Peyer's patch (tissue), 4 donors: ENCODE data around the gene LPA. TPM values are rescaled to one million over a fixed set of nuclear protein-coding genes. Genes with fewer than 3 reads are reported as not detected.

Experiments used
- DNase-seq, 3 donors: peaks; one replicate each; pipeline ENCODE4 v3.0.0-alpha.2; 2017 to 2019
- H3K27ac ChIP-seq, 4 donors: fragments of 200-600 bp; sonication (generic); one replicate each; pipeline ENCODE4 v1.5.1; 2016 to 2019
- H3K27me3 ChIP-seq, 2 donors: fragments of 200-600 bp; sonication (generic); one replicate each; pipeline ENCODE4 v1.5.1; 2019
- H3K36me3 ChIP-seq, 3 donors: fragments of 200-600 bp; sonication (generic); one replicate each; pipeline ENCODE4 v1.5.1; 2016 to 2019
- H3K4me1 ChIP-seq, 4 donors: fragments of 200-600 bp; sonication (generic); one replicate each; pipeline ENCODE4 v1.5.1; 2016 to 2019
- H3K4me3 ChIP-seq, 4 donors: fragments of 200-600 bp; sonication (generic); 1 replicate in 3 of 4; 2 replicates in 1 of 4; pipeline ENCODE4 v1.5.1; 2016 to 2019; ENCODE audit warnings: mild to moderate bottlenecking in 1 of 4
- H3K9me3 ChIP-seq, 4 donors: fragments of 200-600 bp; sonication (generic); one replicate each; pipeline ENCODE4 v1.5.1; 2016 to 2019; ENCODE audit warnings: mild to moderate bottlenecking in 1 of 4
- POLR2A ChIP-seq, 2 donors: fragments of 450-650 bp; IDR thresholded peaks; one replicate each; pipeline ENCODE4 v1.5.1; 2017; ENCODE audit warnings: antibody characterized with exemption in 2 of 2, mild to moderate bottlenecking in 2 of 2, moderate library complexity in 2 of 2
- total RNA-seq, 4 donors: library from RNA; depleted of rRNA; stranded (reverse); fragments of >200 nt; gene quantifications; one replicate each; pipeline ENCODE4 v1.1.0, GENCODE V29; 2016
- TF ChIP-seq, protein P1 (sequence below), 6 experiments: fragments of 450-650 bp in 4 of 6; fragments of 200-600 bp in 2 of 6; sonication (generic) in 1 of 6; IDR thresholded peaks; one replicate each; pipeline ENCODE4 v1.5.1; 2017 to 2019; ENCODE audit warnings: antibody characterized with exemption in 6 of 6, mild to moderate bottlenecking in 3 of 6, moderate library complexity in 1 of 6

Gene LPA
- total RNA-seq, 4 donors from 2014 or later, result 0.94 to 2.5 (median 1.7) TPM; not detected in 1

DNA sequence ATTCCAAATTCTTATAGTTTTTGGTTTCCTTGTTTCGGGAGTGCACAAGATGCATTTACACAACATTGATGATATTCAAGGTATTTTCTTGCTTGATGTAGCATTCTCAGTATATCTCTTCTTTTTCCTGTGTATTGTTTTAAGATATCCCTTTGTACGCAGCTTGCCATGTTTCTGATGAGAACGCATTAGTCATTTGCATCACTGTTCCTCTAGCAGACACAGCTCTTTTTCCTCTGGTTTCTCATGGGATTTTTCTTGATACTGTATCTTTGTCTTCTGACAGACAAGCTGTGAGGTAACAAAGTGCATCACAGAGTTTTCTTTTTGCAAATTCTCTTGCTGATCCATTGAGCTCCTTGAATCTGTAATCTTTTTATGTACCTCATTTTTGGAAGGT is 169.5 kb downstream of the LPA start:
- Histone ChIP-seq H3K4me1 (no peaks in the 10 kb centered on the region), H3K36me3 (no peaks in the 10 kb centered on the region), H3K27ac (no peak overlapping the region), H3K4me3 (no peak overlapping the region), H3K27me3 (no peaks in the 10 kb centered on the region), H3K9me3 (no peaks in the 10 kb centered on the region)
- TF ChIP-seq, protein P1, sequence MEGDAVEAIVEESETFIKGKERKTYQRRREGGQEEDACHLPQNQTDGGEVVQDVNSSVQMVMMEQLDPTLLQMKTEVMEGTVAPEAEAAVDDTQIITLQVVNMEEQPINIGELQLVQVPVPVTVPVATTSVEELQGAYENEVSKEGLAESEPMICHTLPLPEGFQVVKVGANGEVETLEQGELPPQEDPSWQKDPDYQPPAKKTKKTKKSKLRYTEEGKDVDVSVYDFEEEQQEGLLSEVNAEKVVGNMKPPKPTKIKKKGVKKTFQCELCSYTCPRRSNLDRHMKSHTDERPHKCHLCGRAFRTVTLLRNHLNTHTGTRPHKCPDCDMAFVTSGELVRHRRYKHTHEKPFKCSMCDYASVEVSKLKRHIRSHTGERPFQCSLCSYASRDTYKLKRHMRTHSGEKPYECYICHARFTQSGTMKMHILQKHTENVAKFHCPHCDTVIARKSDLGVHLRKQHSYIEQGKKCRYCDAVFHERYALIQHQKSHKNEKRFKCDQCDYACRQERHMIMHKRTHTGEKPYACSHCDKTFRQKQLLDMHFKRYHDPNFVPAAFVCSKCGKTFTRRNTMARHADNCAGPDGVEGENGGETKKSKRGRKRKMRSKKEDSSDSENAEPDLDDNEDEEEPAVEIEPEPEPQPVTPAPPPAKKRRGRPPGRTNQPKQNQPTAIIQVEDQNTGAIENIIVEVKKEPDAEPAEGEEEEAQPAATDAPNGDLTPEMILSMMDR (IDR thresholded peaks at IDR 0.05), result no peak
- no peak for TF ChIP-seq POLR2A (IDR thresholded peaks at IDR 0.05)
- no peak for DNase-seq

DNA sequence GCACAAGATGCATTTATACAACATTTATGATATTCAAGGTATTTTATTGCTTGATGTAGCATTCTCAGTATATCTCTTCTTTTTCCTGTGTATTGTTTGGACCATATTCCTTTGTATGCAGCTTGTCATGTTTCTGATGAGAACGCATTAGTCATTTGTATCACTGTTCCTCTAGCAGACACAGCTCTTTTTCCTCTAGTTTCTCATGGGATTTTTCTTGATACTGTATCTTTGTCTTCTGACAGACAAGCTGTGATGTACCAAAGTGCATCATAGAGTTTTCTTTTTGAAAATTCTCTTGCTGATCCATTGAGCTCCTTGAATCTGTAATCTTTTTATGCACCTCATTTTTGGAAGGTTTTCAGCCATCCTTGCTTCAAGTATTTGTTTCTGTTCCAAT is 175.0 kb downstream of the LPA start:
- no peak for DNase-seq
- Histone ChIP-seq H3K27me3 (no peaks in the 10 kb centered on the region), H3K27ac (no peak overlapping the region), H3K4me1 (no peaks in the 10 kb centered on the region), H3K4me3 (no peak overlapping the region), H3K9me3 (no peaks in the 10 kb centered on the region), H3K36me3 (no peaks in the 10 kb centered on the region)
- TF ChIP-seq POLR2A (IDR thresholded peaks at IDR 0.05), result no peak
- TF ChIP-seq, protein P1 (IDR thresholded peaks at IDR 0.05), result no peak

DNA sequence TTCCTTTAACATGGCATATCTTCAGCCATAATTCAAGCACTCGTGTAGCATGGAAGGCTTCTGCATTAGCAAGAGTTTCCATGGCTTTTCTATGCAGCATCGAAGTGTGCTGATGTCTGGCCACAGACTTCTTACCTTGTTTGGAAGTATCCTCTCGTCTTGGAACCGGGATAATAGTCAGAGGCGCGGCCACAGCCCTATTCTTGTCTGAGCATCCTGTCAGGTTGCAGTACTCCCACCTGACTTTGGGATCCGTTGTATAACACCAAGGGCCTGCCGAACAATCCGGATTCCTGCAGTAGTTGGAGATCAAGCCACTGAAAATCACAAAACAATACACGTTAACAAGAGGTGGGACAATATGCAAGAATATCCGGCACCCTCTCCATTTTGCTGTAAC is 177.0 kb downstream of the LPA start:
- no peak overlapping the region for H3K27ac ChIP-seq
- H3K36me3 ChIP-seq, result no peaks in the 10 kb centered on the region
- no peaks in the 10 kb centered on the region for H3K27me3 ChIP-seq
- no peak overlapping the region for H3K4me3 ChIP-seq
- DNase-seq, result no peak
- TF ChIP-seq POLR2A (IDR thresholded peaks at IDR 0.05), result no peak
- TF ChIP-seq, protein P1 (IDR thresholded peaks at IDR 0.05), result no peak
- H3K4me1 ChIP-seq, result no peaks in the 10 kb centered on the region
- no peaks in the 10 kb centered on the region for H3K9me3 ChIP-seq

Other genes with a start within 250 kb of the LPA start
- not detected for gene PLG, start 38.0 kb upstream of the LPA start, total RNA-seq